Aorta (tissue), 5 donors: ENCODE results near the gene WFDC9. TPM values are rescaled to one million over a fixed set of nuclear protein-coding genes. Genes with fewer than 3 reads are reported as not detected.
"Not testable (repeated sequence)": the region's sequence is repeated elsewhere in the genome, so short reads cannot be mapped to it uniquely, and the experiment has no call there.

Experiments used
- ATAC-seq: fragments of 200-7000 bp; cut with Tn5 transposase; one replicate; pipeline ENCODE4 v1.9.1; 2022; ENCODE audit warnings: moderate library complexity; ENCODE audit not compliant: low FRiP score
- DNase-seq, 2 donors: peaks; one replicate each; pipeline ENCODE4 v3.0.0-alpha.2; 2020
- H3K27ac ChIP-seq, 2 donors: one replicate each; pipeline ENCODE4 v1.5.1; 2013; ENCODE audit warnings: low read length in 2 of 2, mild to moderate bottlenecking in 2 of 2, moderate library complexity in 2 of 2, control low read depth in 1 of 2, inconsistent platforms in 1 of 2, low read depth in 1 of 2
- H3K27me3 ChIP-seq, 2 donors: one replicate each; pipeline ENCODE4 v1.6.1; 2013; ENCODE audit warnings: control low read depth in 1 of 2, low read length in 1 of 2, mild to moderate bottlenecking in 1 of 2, moderate library complexity in 1 of 2; ENCODE audit not compliant: insufficient read depth in 2 of 2, control insufficient read depth in 1 of 2
- H3K36me3 ChIP-seq, 2 donors: one replicate each; pipeline ENCODE4 v1.6.1; 2013; ENCODE audit warnings: control low read depth in 1 of 2, low read length in 1 of 2, mild to moderate bottlenecking in 1 of 2; ENCODE audit not compliant: insufficient read depth in 2 of 2, control insufficient read depth in 1 of 2
- H3K4me1 ChIP-seq, 2 donors: one replicate each; pipeline ENCODE4 v1.6.1; 2013; ENCODE audit warnings: low read length in 2 of 2, control low read depth in 1 of 2, mild to moderate bottlenecking in 1 of 2, moderate library complexity in 1 of 2; ENCODE audit not compliant: insufficient read depth in 2 of 2, control insufficient read depth in 1 of 2
- H3K4me3 ChIP-seq, 2 donors: one replicate each; pipeline ENCODE4 v1.5.1; 2013; ENCODE audit warnings: low read length in 2 of 2, control low read depth in 1 of 2, mild to moderate bottlenecking in 1 of 2
- H3K9me3 ChIP-seq: one replicate; pipeline ENCODE4 v1.6.1; 2013; ENCODE audit warnings: mild to moderate bottlenecking, low read length; ENCODE audit not compliant: control insufficient read depth
- WGBS, 2 donors: extraction: QIAGEN DNeasy Blood & Tissue Kit; methylation state at CpG; one replicate each; pipeline ENCODE4 v1.1.7; 2013; 5-methylcytosine and 5-hydroxymethylcytosine counted together
- intact Hi-C, 2 donors: fragments of 100-400 bp; cut with DNase I; formaldehyde crosslinking; loops; one replicate each; pipeline versions ENCODE4 v1.14.2 to v1.15.0; 2022
- polyA plus RNA-seq, 2 donors: library from polyadenylated mRNA; stranded (reverse); fragments of 200-250 nt; gene quantifications; one replicate each; pipeline ENCODE4 v1.2.3, GENCODE V29; 2013
- total RNA-seq, 2 donors: library from RNA; stranded (reverse); fragmentation: NEBNext Ultra II Directional; extraction: Animal tissue kit (Norgen Biotek cat#: 25700); gene quantifications; one replicate each; pipeline ENCODE4 v1.2.1, GENCODE V29; 2021
- donor health status: healthy with polysubstance abuse.
- donor health status: Bipolar disorder and iron deficiency.
- donor health status: DM: no; HTN: no; CAD: no.
- donor health status: DM: no; HTN: no; CAD: no.
- donor health status: DM: yes; HTN: yes; CAD: no.

WFDC9 gene
- total and polyA plus RNA-seq, 4 donors: not detected

GRCh38 chr20:45584294-45584693 is 46.8 kb downstream of the WFDC9 start:
- DNase-seq, H3K27ac ChIP-seq, H3K27me3 ChIP-seq, H3K4me1 ChIP-seq, H3K4me3 ChIP-seq, ATAC-seq, intact Hi-C loops, H3K9me3 ChIP-seq, H3K36me3 ChIP-seq: not testable (repeated sequence)
- WGBS, 2 donors: 71 to 81% methylated on average over 5 of the region's 5 CpGs

GRCh38 chr20:45583502-45583901 is 47.6 kb downstream of the WFDC9 start:
- DNase-seq: no peak
- no peaks in the 10 kb centered on the region for H3K36me3 ChIP-seq
- no peak overlapping the region for H3K27ac ChIP-seq
- H3K27me3 ChIP-seq: no peaks in the 10 kb centered on the region
- no peak for ATAC-seq
- no peak overlapping the region for H3K4me3 ChIP-seq
- no peaks in the 10 kb centered on the region for H3K4me1 ChIP-seq
- intact Hi-C loops: no loop called here
- no peaks in the 10 kb centered on the region for H3K9me3 ChIP-seq
- 52 to 60% methylated on average over 3 of the region's 3 CpGs for WGBS, 2 donors

GRCh38 chr20:45581702-45582101 is 49.4 kb downstream of the WFDC9 start:
- Histone ChIP-seq H3K4me3 (no peak overlapping the region), H3K4me1 (no peaks in the 10 kb centered on the region), H3K27ac (no peak overlapping the region), H3K36me3 (no peaks in the 10 kb centered on the region), H3K27me3 (no peaks in the 10 kb centered on the region), H3K9me3 (no peaks in the 10 kb centered on the region)
- intact Hi-C loops: no loop called here
- ATAC-seq (no peak), DNase-seq (no peak)

GRCh38 chr20:45579184-45579583 is 51.9 kb downstream of the WFDC9 start, which contains the start of gene WFDC8:
WFDC8 (minus strand) TSS chr20:45579284; CDS start chr20:45579247, 37 bp downstream.
- Histone ChIP-seq H3K27ac (no peak within 1 kb of the TSS), H3K4me1 (no peaks in the 10 kb centered on the region), H3K4me3 (no peak within 1 kb of the TSS), H3K36me3 (no peaks in the 10 kb centered on the region), H3K27me3 (no peaks in the 10 kb centered on the region), H3K9me3 (peaks cover 2% of the 10 kb centered on the region)
- 57 to 64% methylated on average over 4 of the region's 4 CpGs for WGBS, 2 donors
- ATAC-seq (no peak), DNase-seq (no peak)
- intact Hi-C loops: no loop called here

- H3K27ac ChIP-seq: no peak overlapping the region
- ATAC-seq: no peak
Measured at GRCh38 chr20:45578231-45578630, 52.9 kb downstream of the WFDC9 start.

GRCh38 chr20:45576995-45577394 is 54.1 kb downstream of the WFDC9 start:
- Histone ChIP-seq H3K27me3 (no peaks in the 10 kb centered on the region), H3K36me3 (no peaks in the 10 kb centered on the region), H3K9me3 (peaks cover 4% of the 10 kb centered on the region), H3K4me3 (no peak overlapping the region), H3K4me1 (no peaks in the 10 kb centered on the region), H3K27ac (no peak overlapping the region)
- intact Hi-C loops: no loop called here
- ATAC-seq (no peak), DNase-seq (no peak)
- WGBS, 2 donors: 1 to 6% methylated on average over 2 of the region's 2 CpGs

More at GRCh38 chr20:45578231-45578630, 52.9 kb downstream of the WFDC9 start:
- Histone ChIP-seq H3K9me3 (peaks cover 3% of the 10 kb centered on the region), H3K27me3 (no peaks in the 10 kb centered on the region), H3K36me3 (no peaks in the 10 kb centered on the region), H3K4me3 (no peak overlapping the region), H3K4me1 (no peaks in the 10 kb centered on the region)
- WGBS, 2 donors: 84 to 88% methylated on average over 1 of the region's 1 CpG
- DNase-seq: no peak
- intact Hi-C loops: no loop called here

- Histone ChIP-seq H3K27me3 (no peaks in the 10 kb centered on the region), H3K27ac (no peak overlapping the region), H3K36me3 (no peaks in the 10 kb centered on the region), H3K4me1 (no peaks in the 10 kb centered on the region), H3K4me3 (no peak overlapping the region), H3K9me3 (peaks cover 4% of the 10 kb centered on the region)
- intact Hi-C loops: no loop called here
- 81 to 94% methylated on average over 3 of the region's 3 CpGs for WGBS, 2 donors
- no peak for DNase-seq
- ATAC-seq: no peak
Measured at GRCh38 chr20:45575931-45576330, 55.2 kb downstream of the WFDC9 start.

GRCh38 chr20:45569650-45570049 is 61.4 kb downstream of the WFDC9 start:
- intact Hi-C loops, ATAC-seq: not testable (repeated sequence)
- 70 to 76% methylated on average over 1 of the region's 1 CpG for WGBS, 2 donors

GRCh38 chr20:45564760-45565276 is 66.3 kb downstream of the WFDC9 start:
- Histone ChIP-seq H3K27ac (no peak overlapping the region), H3K4me1 (no peaks in the 10 kb centered on the region), H3K36me3 (no peaks in the 10 kb centered on the region), H3K27me3 (no peaks in the 10 kb centered on the region), H3K9me3 (no peaks in the 10 kb centered on the region), H3K4me3 (no peak overlapping the region)
- intact Hi-C loops: no loop called here
- 78 to 80% methylated on average over 2 of the region's 2 CpGs for WGBS, 2 donors
- no peak for DNase-seq
- ATAC-seq: no peak

More at GRCh38 chr20:45569650-45570049, 61.4 kb downstream of the WFDC9 start:
- H3K4me1 ChIP-seq, H3K36me3 ChIP-seq, H3K27me3 ChIP-seq, H3K27ac ChIP-seq, H3K4me3 ChIP-seq, DNase-seq, H3K9me3 ChIP-seq: not testable (repeated sequence)
